Left lobe of liver (tissue), 2 donors: ENCODE data around the gene KIF3B. TPM values are rescaled to one million over a fixed set of nuclear protein-coding genes. Genes with fewer than 3 reads are reported as not detected.
"Not testable (repeated sequence)": the region's sequence is repeated elsewhere in the genome, so short reads cannot be mapped to it uniquely, and the experiment has no call there.

ENCODE experiments used
- ATAC-seq: fragments of 200-7000 bp; cut with Tn5 transposase; one replicate; pipeline ENCODE4 v1.9.1; 2020; ENCODE audit warnings: mild to moderate bottlenecking, moderate library complexity
- DNase-seq: peaks from one replicate; pipeline ENCODE4 v3.0.0-alpha.2; 2020; ENCODE audit warnings: low spot score
- total RNA-seq: library from RNA; stranded (reverse); gene quantifications from one replicate; pipeline ENCODE4 v1.2.1, GENCODE V29; 2021
- donor health status: DM: no; HTN: no; CAD: no; lungs with moderate emphysema.
- donor health status: DM: no; HTN: yes; CAD: no.

KIF3B gene
- total RNA-seq, 1 donor from 2014 or later, result 19.3 TPM

- ATAC-seq, DNase-seq: not testable (repeated sequence)
These were observed 31.2 kb upstream of the KIF3B start for GRCh38 chr20:32246208-32246607.

GRCh38 chr20:32248043-32248442 lies 29.4 kb upstream of the KIF3B start:
- DNase-seq (no peak), ATAC-seq (no peak)

- DNase-seq (no peak), ATAC-seq (no peak)
These were observed 28.3 kb upstream of the KIF3B start for GRCh38 chr20:32249030-32249738.

- DNase-seq (no peak), ATAC-seq (no peak)
These were observed 26.0 kb upstream of the KIF3B start for GRCh38 chr20:32251470-32251869.

GRCh38 chr20:32252189-32252588 lies 25.3 kb upstream of the KIF3B start:
- ATAC-seq, result no peak
- no peak for DNase-seq

GRCh38 chr20:32260973-32261372 lies 16.5 kb upstream of the KIF3B start:
- DNase-seq, ATAC-seq: not testable (repeated sequence)

- ATAC-seq, result no peak
- DNase-seq, result no peak
These were observed 15.8 kb upstream of the KIF3B start for GRCh38 chr20:32261644-32262043.

- ATAC-seq, result no peak
- DNase-seq, result no peak
These were observed 14.0 kb upstream of the KIF3B start for GRCh38 chr20:32263398-32263954.

- DNase-seq, result no peak
- no peak for ATAC-seq
These were observed 5.8 kb upstream of the KIF3B start for GRCh38 chr20:32271620-32272019.

GRCh38 chr20:32274359-32274758 lies 3.1 kb upstream of the KIF3B start:
- ATAC-seq (no peak), DNase-seq (no peak)

GRCh38 chr20:32275163-32275562 lies 2.3 kb upstream of the KIF3B start:
- not testable (repeated sequence) for DNase-seq, ATAC-seq

- ATAC-seq (no peak), DNase-seq (no peak)
These were observed 770 bp downstream of the KIF3B start for GRCh38 chr20:32278199-32278643.

- DNase-seq (no peak), ATAC-seq (no peak)
These were observed 4.3 kb downstream of the KIF3B start for GRCh38 chr20:32281711-32282110.

GRCh38 chr20:32282461-32282860 lies 5.0 kb downstream of the KIF3B start:
- DNase-seq, result peak; percentile 88
- peak; percentile 94 for ATAC-seq

GRCh38 chr20:32285082-32285620 lies 7.7 kb downstream of the KIF3B start:
- no peak for ATAC-seq

GRCh38 chr20:32285621-32286371 lies 8.3 kb downstream of the KIF3B start:
- no peak for ATAC-seq
- DNase-seq, result no peak

More at GRCh38 chr20:32285082-32285620, 7.7 kb downstream of the KIF3B start:
- no peak for DNase-seq

- DNase-seq (no peak), ATAC-seq (no peak)
These were observed 9.8 kb downstream of the KIF3B start for GRCh38 chr20:32287231-32287638.

GRCh38 chr20:32288225-32288849 lies 10.9 kb downstream of the KIF3B start:
- DNase-seq (no peak), ATAC-seq (no peak)

- DNase-seq, result not testable (repeated sequence)
- ATAC-seq, result peak; percentile 9
These were observed 11.8 kb downstream of the KIF3B start for GRCh38 chr20:32289299-32289660.

GRCh38 chr20:32289661-32290431 lies 12.4 kb downstream of the KIF3B start:
- DNase-seq, result peak; percentile 88
- peak; percentile 92 for ATAC-seq
